ENCODE data around the gene SENP1. TPM values are rescaled to one million over a fixed set of nuclear protein-coding genes. Genes with fewer than 3 reads are reported as not detected.

The SENP1 gene
- total and polyA plus RNA-seq, 2 of the 13 experiments (the other 11 are each of a cell fraction or from before 2014, with no cell fraction given), result 14.0 to 20.2 TPM

GRCh38 chr12:48105867-48106680 is at the start of gene SENP1 (continued):
- TF ChIP-seq TERF1 (CRISPR knock-in tag; IDR thresholded peaks at IDR 0.05) (no peak), ZNF564 (CRISPR knock-in tag; IDR thresholded peaks at IDR 0.05) (no peak), ZNF292 (CRISPR knock-in tag; IDR thresholded peaks at IDR 0.05; ENCODE audit: borderline replicate concordance, low read depth) (peak; percentile 74), ZNF709 (CRISPR knock-in tag; IDR thresholded peaks at IDR 0.05) (no peak), ZFY (CRISPR knock-in tag; IDR thresholded peaks at IDR 0.05) (peak; percentile 79; the same call in 1 of the 2 replicates), ARID4A (CRISPR knock-in tag; IDR thresholded peaks at IDR 0.05; ENCODE audit: borderline replicate concordance) (peak; percentile 92), ZNF460 (CRISPR knock-in tag; IDR thresholded peaks at IDR 0.05; ENCODE audit: borderline replicate concordance) (no peak; the same call in 1 of the 2 replicates), SETDB1 (CRISPR knock-in tag; IDR thresholded peaks at IDR 0.05; ENCODE audit: borderline replicate concordance) (no peak), ZNF768 (CRISPR knock-in tag; IDR thresholded peaks at IDR 0.05) (peak; percentile 67; the same call in 1 of the 2 replicates), GLI4 (CRISPR knock-in tag; IDR thresholded peaks at IDR 0.05; ENCODE audit: borderline replicate concordance) (0 out of 2 replicates have a peak, but pooled peaks have one; percentile 36), ZNF232 (CRISPR knock-in tag; IDR thresholded peaks at IDR 0.05; ENCODE audit: borderline replicate concordance) (peak; percentile 13; the same call in 1 of the 2 replicates), ZBTB25 (CRISPR knock-in tag; IDR thresholded peaks at IDR 0.05) (peak; percentile 99), PRDM15 (CRISPR knock-in tag; IDR thresholded peaks at IDR 0.05) (peak; percentile 83), ZNF274 (CRISPR knock-in tag; IDR thresholded peaks at IDR 0.05) (no peak)

Data from HepG2 (cell line).